Measurements from ENCODE around the gene OTC.

OTC gene

DNA sequence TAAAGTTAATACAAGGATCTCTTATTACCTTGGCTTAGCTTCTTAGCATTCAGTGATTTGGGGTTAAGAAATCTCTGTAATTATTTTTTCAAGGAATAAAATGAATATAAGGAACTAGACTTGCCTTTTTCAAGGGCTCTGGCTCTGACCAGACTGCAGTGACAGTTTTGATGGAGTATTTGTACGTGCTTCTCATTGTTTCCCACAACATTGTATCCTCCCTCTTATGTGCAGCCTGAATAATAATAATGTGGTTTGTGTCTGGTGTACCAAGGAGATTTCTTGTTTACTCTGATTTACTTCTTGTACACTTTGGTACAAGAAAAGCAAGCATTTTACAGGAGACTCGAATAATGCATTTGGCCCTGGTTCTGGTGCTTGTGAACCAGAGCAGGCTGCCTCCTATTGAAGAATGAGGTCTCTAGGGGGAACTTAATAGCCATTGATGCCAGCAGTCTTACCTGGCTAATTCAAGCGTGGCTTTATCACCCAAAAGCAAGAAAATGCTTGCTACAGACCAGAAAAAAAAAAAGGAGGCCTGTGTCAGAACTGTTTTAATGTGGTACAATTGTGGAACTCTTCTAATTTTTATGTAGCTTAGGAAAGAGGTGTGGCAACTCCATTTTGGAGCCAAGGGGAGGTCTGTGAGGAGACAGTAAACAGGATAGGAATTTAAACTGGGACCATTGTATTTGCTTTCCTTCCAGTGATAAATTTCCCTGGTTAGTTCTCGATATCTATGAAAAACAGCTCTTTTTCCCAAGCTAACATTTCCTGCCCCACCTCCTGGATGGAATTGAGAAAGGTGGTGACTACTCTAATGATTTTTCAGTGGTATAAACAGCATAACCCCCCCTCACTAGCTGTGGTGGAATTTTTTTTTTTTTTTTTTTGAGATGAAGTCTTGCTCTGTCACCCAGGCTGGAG lies 5.6 kb downstream of the OTC start:
- DNase-seq (ENCODE audit: low read depth), result no peak

DNA sequence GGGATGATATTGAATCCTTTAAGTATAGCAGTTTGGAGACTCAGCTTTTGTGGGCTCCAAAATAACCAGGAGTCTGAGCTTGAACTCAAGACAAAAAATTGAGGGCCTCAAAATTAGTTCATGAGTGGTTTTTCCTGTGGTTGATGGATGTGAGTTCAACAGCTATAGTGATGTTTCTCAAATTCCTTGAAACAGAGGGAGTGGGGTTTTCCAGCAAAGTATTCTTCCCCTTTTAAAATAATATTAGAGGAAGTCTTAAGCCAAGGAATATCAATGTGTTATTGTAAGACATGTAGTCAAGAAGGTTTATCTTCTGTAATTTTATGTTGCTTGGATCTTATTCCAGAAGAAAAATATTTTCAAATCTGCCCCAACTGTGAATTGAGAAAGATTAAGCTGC lies 10.6 kb downstream of the OTC start:
- DNase-seq (ENCODE audit: low read depth), result no peak

DNA sequence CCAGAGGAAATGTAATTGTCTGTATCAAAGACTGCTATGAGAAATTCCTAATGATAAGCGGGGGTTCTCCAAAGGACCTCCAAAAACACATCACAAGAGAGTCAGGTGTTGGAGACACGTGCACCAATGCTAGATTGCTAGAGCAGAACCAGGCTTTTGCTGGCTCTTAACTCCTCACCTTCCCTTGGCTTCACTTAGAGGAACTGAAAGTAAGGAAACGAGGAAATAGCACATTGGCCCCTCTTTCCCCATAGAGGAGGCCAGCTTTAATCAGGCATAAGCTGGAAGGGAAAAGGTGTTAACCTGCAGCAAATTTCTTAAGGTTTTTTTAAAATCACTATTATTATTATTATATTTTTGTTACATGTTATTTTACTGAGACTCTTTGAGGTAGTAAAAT lies 13.6 kb downstream of the OTC start:
- DNase-seq (ENCODE audit: low read depth), result no peak

DNA sequence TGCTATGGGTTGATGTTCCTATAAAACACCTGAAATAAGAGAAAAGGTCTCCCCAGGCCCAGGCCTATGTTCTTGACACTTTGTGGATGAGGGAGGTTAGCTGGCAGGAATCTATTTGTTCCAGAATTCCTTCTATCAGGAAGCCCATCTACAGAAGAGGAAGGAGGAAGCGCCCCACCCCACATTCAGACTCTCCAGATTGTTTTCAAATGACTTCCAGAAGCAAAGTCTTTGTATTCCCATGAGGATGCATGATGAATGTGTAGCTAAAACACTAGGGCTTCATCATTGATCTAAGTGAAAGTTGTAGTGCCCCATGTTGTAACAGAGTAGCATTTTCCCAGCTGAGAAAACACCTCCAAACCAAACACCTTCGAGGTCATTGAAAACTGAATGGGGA lies 16.4 kb downstream of the OTC start:
- no peak for DNase-seq (ENCODE audit: low read depth)

DNA sequence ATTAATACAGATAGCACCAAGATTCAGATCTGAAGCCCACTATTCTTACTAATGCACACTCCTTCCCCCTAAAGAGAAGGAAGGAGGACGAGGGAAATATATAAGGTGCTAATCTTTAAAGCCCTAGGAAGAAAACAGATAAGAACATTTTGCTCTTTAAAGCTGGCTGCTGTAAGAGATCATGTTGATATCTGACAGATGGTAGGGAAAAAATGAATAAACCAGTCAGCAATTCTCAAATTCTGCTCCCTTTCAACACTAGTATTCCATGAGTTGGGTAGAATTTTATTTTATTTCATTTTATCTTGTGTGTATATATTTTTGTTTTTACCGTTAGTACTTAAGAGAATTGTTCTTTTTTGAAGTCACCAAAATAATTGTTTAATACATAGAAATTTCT lies 19.2 kb downstream of the OTC start:
- no peak for DNase-seq (ENCODE audit: low read depth)

DNA sequence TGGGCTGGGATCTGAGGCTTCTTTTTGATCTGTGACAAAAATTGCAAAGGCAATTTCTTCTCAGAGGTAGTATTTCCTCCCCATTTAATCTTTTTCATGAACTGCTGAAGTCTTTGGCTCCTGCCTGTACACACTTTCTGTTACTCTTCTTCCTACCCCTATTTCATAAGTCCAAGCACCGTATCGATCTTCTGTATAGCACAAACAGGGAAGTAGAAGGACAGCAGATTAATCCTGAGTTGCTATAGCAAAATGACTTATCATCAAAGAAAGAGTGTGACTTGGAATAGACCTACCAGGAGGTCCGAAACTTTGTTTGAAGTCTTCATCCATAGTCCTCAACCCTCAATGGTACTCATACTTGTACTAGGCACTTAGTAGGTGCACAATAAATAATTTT lies 22.0 kb downstream of the OTC start:
- no peak for DNase-seq (ENCODE audit: low read depth)

DNA sequence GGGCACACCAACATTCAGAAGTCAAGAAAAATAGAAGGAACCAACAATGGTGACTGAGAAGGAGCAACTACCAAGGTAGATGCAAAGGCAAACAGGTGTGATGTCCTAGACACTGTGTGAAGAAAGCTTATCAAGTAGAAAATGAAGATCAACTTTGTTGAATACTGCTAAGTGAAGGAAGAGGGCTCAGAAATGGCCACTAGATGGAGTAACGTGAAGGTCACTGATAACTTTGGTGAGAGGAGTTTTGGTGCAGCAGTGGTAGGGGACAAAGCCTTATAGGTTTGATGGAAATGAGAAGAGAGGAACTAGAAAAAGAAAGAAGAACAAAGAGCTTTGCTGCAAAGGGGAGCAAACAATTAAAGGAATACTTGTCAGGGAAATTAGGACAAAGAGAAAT lies 23.5 kb downstream of the OTC start:
- no peak for DNase-seq (ENCODE audit: low read depth)

DNA sequence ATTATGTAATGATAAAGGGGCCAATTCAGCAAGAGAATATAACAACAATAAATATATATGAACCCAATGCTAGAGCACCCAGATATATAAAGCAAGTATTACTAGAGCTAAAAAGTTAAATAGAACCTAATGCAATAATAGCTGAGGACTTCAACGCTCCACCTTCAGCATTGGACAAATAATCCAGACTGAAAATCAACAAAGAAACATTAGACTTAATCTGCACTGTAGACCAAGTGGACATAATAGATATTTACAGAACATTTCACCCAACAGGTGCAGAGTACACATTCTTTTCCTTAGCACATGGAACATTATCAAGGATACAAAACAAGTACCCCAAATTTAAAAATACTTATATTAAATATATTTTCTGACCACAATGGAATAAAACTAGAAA lies 24.3 kb downstream of the OTC start:
- DNase-seq (ENCODE audit: low read depth), result no peak

DNA sequence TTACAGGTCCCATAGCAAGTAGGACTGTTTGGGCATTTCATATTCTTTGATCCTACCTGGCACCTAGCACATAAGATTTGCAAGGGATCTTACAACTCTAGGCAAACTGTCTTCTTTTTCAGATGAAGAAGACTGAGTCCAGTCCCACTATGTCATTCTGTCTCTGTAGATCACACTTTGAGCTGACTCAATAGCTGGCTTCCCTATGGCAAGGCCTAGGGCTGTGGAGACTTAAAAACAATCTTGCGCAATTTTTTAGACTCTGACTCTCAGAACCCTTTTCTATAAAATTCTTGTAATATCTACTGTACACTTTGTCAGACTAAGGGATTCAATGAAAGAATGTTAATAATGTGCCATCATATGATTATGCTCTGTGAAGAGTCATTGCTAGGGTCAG lies 26.7 kb downstream of the OTC start:
- no peak for DNase-seq (ENCODE audit: low read depth)

DNA sequence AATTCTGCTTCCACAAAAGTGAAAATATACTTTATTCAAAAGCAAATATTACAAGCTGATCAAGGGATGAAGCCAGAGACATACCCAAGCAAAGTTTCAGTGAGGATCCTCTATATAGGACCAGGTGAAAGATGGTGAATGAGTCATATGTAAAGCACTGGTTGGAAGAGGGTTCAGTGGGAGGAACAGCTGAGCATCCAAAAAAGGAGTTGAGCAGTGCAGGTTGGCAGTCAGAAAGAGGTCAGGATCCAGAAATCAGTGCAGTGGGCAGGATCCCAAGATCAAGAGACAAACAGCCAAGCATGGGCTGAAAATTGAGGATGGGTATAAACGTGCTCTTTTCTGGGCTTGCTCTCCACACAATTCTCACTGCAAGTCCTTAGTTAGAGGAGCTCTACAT lies 30.3 kb downstream of the OTC start:
- no peak for DNase-seq (ENCODE audit: low read depth)

DNA sequence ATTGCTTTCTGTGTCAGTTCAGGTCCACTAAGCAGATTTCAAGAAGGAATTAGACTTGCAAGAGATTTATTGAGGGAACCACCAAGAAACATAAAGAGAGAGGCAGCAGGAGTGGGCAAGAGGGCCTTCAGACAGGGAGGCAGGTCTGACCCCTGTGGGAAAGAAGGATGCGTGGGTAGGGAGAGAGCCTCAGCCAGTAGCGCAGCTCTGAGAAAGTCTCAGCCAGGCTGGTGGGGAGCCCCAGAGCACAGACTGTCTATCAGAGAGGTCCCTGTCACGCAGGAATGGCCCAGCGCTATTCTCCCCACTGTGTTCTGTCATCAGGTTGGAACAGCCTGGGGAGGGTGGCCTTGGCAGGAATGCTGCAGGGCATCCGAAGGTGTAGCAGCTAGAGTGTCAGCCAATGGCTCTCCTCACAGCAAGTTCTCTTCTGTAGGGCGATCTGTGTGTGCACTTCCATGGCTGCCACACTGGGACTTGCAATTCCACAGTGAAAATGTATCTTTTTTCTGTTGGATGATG lies 48.0 kb downstream of the OTC start:
- no peak for DNase-seq (ENCODE audit: low read depth)

DNA sequence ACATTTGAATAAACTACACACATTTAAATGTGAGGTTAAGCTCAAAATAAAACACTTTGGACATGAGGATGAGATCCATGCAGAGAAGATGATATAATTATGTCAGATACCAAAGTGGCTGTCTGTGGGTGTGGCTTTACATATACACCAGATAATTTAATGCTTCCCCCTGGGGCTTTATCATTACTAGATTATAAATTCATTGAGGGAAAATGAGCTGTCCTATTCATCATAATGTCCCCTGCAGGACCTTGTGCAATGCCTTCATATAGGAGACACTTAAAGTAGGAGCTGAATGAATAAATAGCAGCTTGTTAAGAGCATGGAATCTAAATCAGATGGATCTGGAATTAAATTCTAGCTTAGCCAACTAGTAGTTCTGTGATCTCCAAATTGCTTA lies 49.7 kb downstream of the OTC start:
- DNase-seq (ENCODE audit: low read depth), result no peak

DNA sequence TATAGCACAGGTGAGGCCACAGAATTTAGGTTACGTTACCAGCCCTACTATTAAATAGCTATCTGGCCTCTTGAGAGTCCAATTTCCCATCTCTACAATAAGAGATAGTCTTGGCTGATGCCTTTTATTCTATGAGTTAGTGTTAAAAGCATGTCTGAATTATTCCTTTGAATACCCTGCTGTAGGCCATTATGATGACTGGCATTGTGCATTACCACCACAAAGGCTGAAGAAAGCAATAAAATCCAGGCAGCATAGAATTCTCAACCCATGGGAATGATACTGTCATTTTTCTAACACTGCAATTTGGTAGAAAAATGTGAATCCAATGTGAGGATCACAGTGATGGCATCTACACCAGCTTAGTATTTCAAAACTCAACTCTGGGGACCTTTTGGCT lies 51.4 kb downstream of the OTC start:
- DNase-seq (ENCODE audit: low read depth), result no peak

DNA sequence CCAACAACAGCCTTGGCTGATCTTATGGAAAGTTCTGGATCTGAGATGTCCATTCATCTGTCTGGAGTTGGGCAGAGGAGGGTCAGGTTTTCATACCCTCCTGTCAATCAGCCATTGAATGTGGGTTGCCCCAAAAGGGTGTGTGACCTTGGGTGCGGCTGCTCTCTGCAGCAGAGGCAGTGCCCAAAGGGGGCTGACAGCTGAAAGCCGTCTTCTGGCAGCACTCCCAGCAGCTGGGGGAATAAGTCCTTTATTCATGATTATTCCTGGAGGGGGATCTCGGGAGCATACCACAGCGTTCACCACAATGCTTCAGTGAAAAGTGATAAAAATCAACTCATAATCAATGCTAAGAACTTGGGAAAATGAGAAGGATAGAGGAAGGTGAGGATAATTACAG lies 54.7 kb downstream of the OTC start:
- DNase-seq (ENCODE audit: low read depth), result no peak

DNA sequence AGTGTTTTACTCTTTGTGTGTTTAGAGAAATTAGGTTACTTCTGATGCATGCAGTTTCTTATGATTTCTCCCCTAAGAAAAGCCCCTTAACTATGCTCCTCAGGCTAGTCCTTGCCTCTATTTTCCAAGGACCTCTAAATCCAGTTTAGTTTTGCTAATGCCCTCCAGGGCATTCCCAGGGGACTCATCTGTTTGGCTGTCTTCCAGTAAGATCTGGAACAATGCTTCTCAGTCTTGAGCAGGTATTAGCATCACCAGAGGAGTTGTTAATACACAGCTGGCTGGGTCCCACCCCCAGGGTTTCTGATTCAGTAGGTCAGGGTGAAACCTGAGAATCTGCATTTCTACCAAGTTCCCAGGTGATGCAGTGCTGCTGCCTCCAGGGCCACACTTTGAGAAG lies 56.9 kb downstream of the OTC start:
- DNase-seq (ENCODE audit: low read depth), result no peak

DNA sequence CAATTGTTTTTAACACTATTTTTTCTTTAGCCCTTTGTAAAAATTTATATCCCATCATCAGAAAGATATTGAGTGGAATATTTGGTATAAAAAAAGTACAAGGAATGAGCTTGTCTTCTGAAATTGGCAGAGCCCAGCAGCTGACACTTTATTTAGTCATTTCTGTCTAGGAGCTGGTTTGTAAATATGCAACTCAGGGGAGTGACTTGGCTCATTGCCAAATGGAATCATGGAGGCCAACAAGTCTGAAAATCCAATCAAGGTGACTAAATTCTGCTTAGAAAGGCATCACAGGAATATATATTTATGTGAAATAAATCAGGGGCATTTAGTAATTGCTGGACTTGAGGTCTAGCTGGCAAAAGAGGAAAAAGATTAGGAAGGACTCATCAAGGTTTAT lies 74.4 kb downstream of the OTC start:
- no peak for DNase-seq (ENCODE audit: low read depth)

DNA sequence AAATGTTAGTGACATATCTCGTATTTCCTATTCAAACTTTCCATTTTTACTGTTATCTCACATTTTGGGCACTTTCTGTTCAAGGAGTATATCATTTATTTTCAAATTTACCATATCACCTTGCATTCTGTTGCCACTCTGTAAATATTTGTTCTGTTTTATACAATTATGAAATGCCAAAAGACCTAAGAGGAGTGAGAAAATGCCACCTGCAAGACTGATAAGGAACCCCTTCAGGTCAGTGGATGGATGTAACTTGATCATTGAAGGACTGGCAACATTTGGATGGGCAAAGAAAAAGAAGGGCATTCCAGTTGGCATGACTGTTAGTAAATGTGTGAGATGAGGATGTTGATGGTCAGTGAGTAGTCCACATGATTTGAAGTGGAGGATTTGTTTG lies 79.1 kb downstream of the OTC start:
- no peak for DNase-seq (ENCODE audit: low read depth)

DNA sequence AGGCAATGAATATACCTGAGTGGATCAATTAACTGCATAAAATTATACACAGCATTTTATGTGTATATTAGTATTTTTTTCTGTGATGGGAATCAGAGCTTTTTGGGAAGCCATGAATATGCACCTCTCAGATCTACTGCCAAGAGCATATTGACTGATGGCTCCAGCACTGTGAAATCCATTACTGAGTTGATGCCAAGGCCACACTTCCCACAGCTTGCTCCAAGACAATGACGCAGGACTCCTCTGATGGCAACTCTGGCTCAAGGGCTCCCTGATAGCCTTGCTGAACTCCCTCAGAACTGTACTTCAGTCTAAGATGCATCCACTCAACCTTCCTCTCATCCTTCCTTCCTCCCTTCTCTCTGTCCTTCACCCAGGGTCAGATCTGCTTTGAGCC lies 82.7 kb downstream of the OTC start:
- no peak for DNase-seq (ENCODE audit: low read depth)

DNA sequence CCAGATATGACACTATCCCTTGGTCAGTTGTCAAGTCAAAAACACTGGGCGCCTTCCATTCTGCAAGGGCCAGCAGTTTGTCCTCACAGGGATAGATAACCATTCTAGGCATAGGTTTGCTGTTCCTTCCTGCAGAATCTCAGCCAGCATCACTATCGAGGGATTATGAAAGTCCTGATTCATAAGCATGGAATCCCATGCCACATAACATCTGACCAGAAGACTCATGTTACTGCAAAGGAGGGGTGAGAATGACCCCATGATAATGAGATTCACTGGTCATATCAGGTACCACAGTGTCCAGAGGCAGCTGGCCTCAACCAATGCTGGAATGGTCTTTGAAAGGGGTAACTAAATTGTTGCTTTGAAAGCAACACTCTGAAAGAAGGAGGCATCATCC lies 84.7 kb downstream of the OTC start:
- DNase-seq (ENCODE audit: low read depth), result no peak

DNA sequence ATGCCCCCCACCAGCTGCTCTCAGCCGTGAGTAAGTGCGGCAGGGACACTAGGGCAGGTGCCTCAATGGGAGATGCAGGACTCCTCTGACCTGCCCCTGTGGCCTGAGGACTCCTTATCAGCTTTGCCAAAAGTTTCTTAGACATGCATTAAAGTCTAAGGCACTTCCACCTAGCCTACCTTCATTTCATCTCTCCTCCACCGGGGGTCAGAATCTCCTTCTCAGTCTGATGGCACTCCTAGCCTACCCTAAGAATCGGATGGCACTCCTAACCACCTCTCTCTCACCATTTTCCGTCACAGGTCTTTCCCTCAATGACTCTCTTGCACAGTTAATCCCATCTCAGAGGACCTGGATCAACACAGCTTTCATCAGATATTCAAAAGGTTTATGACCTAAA lies 85.9 kb downstream of the OTC start:
- DNase-seq (ENCODE audit: low read depth), result no peak

DNA sequence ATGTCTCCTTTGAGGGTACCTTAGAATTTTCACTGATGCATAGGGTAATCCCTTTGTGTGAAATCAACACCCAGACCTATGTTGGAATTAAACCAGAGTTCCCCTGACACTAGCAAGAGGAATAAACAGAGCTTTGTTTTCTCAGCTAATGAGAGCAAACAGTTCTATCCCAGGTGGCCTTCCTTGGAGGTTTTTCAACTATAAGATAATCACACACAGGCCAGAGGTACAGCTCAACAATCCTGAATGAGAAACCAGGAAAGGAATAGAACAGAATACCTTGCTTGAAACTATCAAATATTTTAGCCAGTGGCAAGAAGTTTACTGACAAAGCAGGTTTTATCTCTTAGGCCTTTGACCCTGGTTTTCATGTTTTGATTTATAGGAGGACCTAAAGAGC lies 100.2 kb downstream of the OTC start:
- no peak for DNase-seq (ENCODE audit: low read depth)

DNA sequence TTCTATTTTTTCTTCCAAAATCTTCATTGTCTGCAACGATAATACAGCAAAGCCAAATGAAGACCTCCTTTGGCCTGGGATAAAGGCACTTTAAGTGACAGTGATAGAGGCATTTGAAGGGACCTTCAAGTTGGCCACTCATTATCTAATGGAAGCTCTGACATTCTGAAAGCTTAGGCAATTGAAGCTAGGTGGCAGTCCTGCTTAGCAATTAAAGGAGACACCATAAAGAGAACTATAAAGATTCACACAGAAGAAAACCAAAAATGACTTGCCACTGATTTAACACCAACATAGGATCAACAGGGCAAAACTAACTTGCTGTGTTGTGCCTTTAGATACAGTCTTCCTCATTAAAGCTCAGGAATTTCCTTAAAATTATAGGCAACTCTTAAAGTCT lies 105.7 kb downstream of the OTC start:
- DNase-seq (ENCODE audit: low read depth), result no peak

DNA sequence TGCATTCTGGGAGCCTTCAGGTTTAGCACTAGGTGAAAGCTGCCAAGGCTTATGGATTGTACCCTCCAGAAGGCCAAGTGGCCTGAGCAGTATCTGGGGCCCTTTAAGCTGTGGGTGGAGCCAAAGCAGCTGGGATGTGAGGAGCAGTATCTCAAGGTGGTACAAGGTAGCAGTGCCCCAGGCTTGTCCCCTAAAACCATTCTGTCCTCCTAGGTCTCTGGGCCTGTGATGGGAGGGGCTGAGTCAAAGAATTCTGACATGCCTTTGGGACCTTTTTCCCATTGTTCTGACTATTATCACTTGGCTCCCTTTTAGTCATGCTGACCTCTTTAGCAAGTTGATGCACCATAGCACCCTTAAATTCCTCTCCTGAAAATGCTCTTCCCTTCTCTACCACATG lies 109.9 kb downstream of the OTC start:
- DNase-seq (ENCODE audit: low read depth), result no peak

DNA sequence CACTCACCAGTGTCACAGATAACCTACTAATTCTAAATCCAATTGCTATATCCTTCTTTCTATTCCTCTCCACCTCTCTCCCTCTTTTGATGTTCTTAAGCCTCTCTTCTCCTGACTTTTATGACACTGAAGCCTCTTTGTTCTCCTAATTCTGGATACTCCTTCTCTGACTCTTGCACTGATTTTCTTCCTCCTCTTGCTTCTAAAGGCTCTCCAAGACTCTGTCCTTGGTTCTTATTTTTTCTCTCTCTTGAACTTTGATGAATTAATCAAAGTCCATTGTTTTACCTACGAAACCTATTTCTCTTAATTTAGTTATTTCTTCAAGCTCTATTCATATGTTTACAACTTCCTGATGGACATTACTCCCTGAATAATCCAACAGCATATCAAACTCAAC lies 113.3 kb downstream of the OTC start:
- DNase-seq (ENCODE audit: low read depth), result no peak

All from activated T-helper 1 cell treated with Interleukin-2 at 50 U/mL for 16 hours (primary cell).